Memory B cell (primary cell): ENCODE measurements around the gene BORCS8.
"Not testable (repeated sequence)": the region's sequence is repeated elsewhere in the genome, so short reads cannot be mapped to it uniquely, and the experiment has no call there.

Experiments
- ATAC-seq: fragments of 150-1000 bp; cut with Tn5 transposase; 2 replicates; pipeline ENCODE4 v1.10.0; 2021; ENCODE audit warnings: low read depth, mild to moderate bottlenecking, moderate library complexity
- DNase-seq, 2 donors: peaks; one replicate each; pipeline ENCODE4 v3.0.0; 2022; ENCODE audit warnings: low spot score in 2 of 2
- H3K27ac Mint-ChIP-seq: one replicate; pipeline ENCODE4 v1.8.0; 2022; ENCODE audit warnings: mild to moderate bottlenecking, moderate library complexity, mixed read lengths
- H3K27me3 Mint-ChIP-seq: one replicate; pipeline ENCODE4 v1.8.0; 2022; ENCODE audit warnings: mixed read lengths
- H3K36me3 Mint-ChIP-seq: one replicate; pipeline ENCODE4 v1.8.0; 2022; ENCODE audit warnings: mild to moderate bottlenecking, mixed read lengths
- H3K4me1 Mint-ChIP-seq: one replicate; pipeline ENCODE4 v1.8.0; 2022; ENCODE audit warnings: mixed read lengths
- H3K4me3 Mint-ChIP-seq: one replicate; pipeline ENCODE4 v1.8.0; 2022; ENCODE audit warnings: mild to moderate bottlenecking, moderate library complexity, mixed read lengths
- H3K9me3 Mint-ChIP-seq: one replicate; pipeline ENCODE4 v1.8.0; 2022; ENCODE audit warnings: mixed read lengths

Gene BORCS8

DNA sequence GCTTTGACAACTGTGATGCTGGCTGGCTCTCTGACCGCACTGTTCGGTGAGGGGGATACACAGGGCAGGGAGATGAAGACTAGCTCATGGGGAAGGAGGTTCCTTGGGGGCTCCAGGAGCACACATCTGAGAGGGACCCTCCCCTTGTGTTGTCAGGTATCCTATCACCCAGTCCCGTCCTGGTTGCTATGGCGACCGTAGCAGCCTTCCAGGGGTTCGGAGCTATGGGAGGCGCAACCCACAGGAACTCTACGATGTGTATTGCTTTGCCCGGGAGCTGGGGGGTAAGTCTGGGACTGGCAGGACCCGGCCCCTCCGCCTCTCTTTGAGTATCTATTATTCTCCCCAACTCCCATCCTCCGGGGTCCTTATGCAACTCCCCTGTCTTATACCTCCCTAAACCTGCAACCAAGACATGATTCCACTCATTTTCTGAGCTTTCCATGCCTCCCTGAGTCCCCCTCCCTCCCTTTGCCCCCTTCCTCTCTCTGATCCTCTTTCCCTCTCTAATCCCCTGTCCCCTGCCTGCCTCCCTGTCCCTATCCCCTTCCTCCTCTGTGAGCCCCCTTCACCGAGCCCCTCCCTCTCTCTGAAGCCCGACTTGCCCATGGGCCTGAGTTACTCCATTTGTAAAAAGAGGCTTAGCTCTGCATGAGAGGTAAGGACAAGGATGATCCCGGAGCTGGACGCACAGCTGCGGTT, 32.3 kb upstream of the BORCS8 start:
- peaks cover 3% of the 10 kb centered on the region for H3K4me1 Mint-ChIP-seq
- H3K36me3 Mint-ChIP-seq, result no peaks in the 10 kb centered on the region
- H3K9me3 Mint-ChIP-seq, result no peaks in the 10 kb centered on the region
- peak overlapping the region; percentile 58 for H3K4me3 Mint-ChIP-seq
- H3K27me3 Mint-ChIP-seq, result peaks cover 19% of the 10 kb centered on the region
- no peak for ATAC-seq
- no peak for DNase-seq
- no peak overlapping the region for H3K27ac Mint-ChIP-seq

DNA sequence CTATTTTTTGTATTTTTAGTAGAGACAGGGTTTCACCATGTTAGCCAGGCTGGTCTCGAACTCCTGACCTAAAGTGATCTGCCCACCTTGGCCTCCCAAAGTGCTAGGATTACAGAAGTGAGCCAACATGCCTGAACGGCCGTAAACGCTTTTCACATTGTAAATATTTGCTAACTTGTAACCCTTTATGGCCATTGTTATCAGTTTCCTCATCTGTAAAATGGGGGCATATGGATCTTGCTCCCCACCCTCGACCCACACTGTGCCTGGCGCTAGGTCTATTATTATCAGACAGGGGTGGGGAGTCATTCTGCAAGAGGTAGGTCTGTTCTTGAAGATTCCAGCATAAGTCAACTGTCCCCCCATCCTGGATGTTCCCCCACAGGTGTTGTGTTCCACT, 31.7 kb upstream of the BORCS8 start:
- peaks cover 3% of the 10 kb centered on the region for H3K4me1 Mint-ChIP-seq
- no peak for DNase-seq

DNA sequence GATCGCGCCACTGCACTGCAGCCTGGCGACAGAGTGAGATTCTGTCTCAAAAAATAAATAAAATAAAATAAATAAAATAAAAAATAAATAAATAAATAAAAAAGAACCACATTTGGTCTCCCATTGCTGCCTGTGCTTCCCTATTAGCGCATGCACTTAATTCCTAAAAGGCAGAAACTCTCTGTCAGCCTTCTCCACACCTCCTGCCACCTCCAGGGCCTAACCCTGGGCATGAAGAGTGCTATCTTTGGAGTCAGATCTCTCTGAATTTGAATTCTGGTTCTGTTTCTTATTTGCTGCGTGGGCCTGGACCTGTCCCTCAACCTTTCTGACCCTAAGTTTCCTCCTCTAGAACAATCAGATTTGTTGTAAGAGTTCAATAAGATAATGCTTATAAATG, 31.1 kb upstream of the BORCS8 start:
- DNase-seq (no peak), ATAC-seq (no peak)
- Mint-ChIP-seq H3K27me3 (peaks cover 12% of the 10 kb centered on the region), H3K36me3 (no peaks in the 10 kb centered on the region), H3K27ac (no peak overlapping the region), H3K4me3 (no peak overlapping the region), H3K4me1 (peaks cover 3% of the 10 kb centered on the region), H3K9me3 (no peaks in the 10 kb centered on the region)

More for the DNA sequence above, 31.7 kb upstream of the BORCS8 start:
- H3K9me3 Mint-ChIP-seq, result no peaks in the 10 kb centered on the region
- no peak overlapping the region for H3K27ac Mint-ChIP-seq
- no peak overlapping the region for H3K4me3 Mint-ChIP-seq
- H3K27me3 Mint-ChIP-seq, result peaks cover 16% of the 10 kb centered on the region
- no peaks in the 10 kb centered on the region for H3K36me3 Mint-ChIP-seq
- no peak for ATAC-seq

DNA sequence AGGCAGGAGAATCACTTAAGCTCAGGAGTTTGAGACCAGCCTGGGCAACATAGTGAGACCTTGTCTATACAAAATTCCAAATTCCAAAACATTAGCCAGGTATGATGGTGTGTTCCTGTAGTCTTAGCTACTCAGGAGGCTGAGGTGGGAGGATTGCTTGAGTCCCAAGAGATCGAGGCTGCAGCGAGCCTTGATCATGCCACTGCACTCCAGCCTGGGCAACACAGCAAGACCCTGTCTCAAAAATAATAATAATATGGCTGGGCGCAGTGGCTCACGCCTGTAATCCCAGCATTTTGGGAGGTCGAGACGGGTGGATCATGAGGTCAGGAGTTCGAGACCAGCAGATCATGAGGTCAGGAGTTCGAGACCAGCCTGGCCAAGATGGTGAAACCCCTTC, 29.0 kb upstream of the BORCS8 start:
- DNase-seq, H3K4me3 Mint-ChIP-seq, H3K27ac Mint-ChIP-seq, H3K9me3 Mint-ChIP-seq, ATAC-seq, H3K36me3 Mint-ChIP-seq, H3K4me1 Mint-ChIP-seq: not testable (repeated sequence)
- H3K27me3 Mint-ChIP-seq, result peaks cover 15% of the 10 kb centered on the region

DNA sequence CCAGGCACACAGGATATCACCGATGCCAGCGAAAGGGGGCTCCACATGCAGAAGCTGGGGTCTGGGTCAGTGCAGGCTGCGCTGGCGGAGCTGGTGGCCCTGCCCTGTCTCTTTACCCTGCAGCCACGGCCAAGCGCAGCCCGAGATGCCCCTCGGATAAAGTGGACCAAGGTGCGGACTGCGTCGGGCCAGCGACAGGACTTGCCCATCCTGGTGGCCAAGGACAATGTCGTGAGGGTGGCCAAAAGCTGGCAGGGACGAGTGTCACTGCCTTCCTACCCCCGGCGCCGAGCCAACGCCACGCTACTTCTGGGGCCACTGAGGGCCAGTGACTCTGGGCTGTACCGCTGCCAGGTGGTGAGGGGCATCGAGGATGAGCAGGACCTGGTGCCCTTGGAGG, 27.0 kb upstream of the BORCS8 start:
- ATAC-seq, result no peak
- Mint-ChIP-seq H3K4me3 (no peak overlapping the region), H3K36me3 (no peaks in the 10 kb centered on the region), H3K9me3 (no peaks in the 10 kb centered on the region), H3K27me3 (peaks cover 21% of the 10 kb centered on the region), H3K27ac (no peak overlapping the region), H3K4me1 (peaks cover 6% of the 10 kb centered on the region)
- DNase-seq, result no peak

DNA sequence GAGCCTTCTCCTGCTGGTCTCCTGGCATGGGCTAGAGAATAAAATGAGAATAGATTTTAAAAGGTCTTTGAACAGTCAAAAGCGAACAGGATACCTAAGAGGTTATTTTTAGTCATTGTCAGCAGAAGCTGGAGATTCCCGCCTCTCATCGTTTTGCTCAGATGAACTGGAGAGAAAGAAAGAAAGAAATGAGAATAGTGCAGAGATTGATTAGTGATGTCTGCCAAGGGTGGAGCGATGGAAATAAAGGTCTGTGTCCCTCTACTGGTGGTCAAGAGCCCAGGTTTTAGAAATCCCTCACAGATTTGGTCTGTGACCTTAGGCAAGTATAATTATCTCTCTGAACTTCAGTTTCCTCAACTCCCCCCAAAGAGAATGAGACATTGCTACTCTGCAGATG, 25.1 kb upstream of the BORCS8 start:
- Mint-ChIP-seq H3K4me3 (no peak overlapping the region), H3K27ac (no peak overlapping the region), H3K4me1 (peaks cover 12% of the 10 kb centered on the region), H3K9me3 (no peaks in the 10 kb centered on the region), H3K36me3 (no peaks in the 10 kb centered on the region), H3K27me3 (peaks cover 33% of the 10 kb centered on the region)
- DNase-seq, result no peak
- ATAC-seq, result peak; percentile 50

DNA sequence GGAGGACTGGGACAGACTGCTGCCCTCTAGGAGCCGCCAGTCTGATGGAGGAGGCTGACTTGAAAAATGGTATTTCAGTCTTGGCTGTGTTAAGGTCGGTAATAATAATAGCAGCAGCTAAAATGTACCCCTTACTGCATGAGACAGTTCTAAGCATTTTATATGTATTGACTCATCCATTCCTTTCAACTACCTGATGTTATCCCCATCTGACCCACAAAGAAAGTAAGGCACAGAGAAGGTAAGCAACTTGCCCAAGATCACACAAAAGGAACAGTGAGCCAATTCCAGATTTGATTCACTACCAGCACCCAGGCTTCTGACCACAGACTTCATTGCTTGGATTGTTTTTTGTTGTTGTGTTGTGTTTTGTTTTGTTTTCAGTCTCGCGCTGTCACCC, 23.8 kb upstream of the BORCS8 start:
- Mint-ChIP-seq H3K36me3 (no peaks in the 10 kb centered on the region), H3K4me1 (peaks cover 12% of the 10 kb centered on the region), H3K9me3 (no peaks in the 10 kb centered on the region), H3K4me3 (no peak overlapping the region), H3K27ac (no peak overlapping the region), H3K27me3 (peaks cover 40% of the 10 kb centered on the region)
- no peak for ATAC-seq
- no peak for DNase-seq

DNA sequence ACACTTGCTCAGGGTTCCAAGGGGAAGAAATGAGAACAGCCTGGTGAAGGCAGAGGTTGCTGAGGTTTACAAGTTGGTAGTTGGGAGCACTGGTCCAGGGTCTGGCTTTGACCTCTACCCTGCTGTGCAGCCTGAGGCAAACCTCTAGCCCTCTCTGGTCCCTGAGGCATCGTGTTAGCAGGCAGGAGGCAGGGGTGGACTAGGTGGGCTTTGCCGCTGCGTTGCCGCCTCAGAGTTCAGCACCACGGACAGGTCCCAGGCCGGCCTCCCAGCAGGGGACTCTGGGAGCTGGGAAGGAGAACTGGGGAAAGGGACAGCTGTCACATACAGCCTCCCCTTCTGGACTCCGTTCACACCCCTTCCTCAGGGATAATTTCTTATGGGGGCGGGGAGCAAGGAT, 22.9 kb upstream of the BORCS8 start:
- no peak for ATAC-seq
- Mint-ChIP-seq H3K4me1 (peaks cover 14% of the 10 kb centered on the region), H3K27me3 (peaks cover 43% of the 10 kb centered on the region), H3K9me3 (no peaks in the 10 kb centered on the region), H3K36me3 (no peaks in the 10 kb centered on the region), H3K27ac (no peak overlapping the region), H3K4me3 (no peak overlapping the region)
- no peak for DNase-seq

DNA sequence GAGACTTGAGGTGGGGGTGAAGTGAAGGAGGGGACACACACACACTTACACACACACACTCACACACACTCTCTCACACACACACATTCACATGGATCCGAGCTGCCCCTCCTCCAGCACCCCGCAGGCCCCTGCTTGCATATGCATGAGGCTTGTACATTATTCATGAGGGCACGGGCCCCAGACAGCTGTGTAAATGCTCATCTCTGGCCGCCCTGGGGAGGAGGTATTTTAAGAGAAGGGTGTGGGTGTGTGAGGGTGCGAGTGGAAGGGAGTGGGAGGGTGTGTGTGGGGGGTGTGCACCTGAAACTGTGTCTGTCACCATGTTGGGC, 22.2 kb upstream of the BORCS8 start:
- H3K9me3 Mint-ChIP-seq, result no peaks in the 10 kb centered on the region
- ATAC-seq, result peak; percentile 43
- H3K27ac Mint-ChIP-seq, result no peak overlapping the region

DNA sequence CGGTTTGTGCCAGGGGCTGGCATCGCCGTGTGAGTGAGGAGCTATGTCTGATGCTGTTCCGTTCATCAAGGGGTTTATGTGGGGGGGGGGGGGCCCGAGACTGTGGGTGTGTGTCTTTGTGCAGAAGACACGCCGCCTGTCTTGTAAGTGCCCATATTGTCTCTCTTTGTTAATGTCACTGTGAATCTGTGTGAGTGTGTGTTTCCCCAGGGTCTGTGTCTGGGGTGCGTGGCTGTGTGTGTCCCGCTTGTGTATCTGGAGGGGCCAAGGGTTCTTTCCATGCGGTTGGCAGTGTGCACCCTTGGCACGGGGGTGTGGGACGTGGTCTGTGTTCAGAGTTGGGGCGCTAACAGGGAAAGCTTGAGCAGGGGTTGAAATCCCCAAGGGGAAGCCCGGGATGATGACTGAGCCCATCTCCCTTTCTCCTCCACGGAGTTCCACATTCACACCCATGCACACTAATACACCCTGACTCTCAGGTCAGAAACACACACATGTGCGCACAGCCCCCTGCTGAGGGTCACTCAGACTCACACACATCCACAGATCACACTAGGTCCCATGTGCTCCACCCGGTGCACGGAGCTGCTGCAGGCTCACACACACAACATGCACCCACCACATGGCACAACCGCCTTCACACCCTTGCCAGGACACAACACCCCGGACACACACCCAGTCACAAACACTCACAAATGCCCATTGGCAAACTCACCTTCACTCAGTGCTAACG, 21.6 kb upstream of the BORCS8 start:
- ATAC-seq (no peak), DNase-seq (no peak)
- Mint-ChIP-seq H3K9me3 (no peaks in the 10 kb centered on the region), H3K27ac (no peak overlapping the region), H3K4me1 (peaks cover 14% of the 10 kb centered on the region), H3K27me3 (peaks cover 41% of the 10 kb centered on the region), H3K36me3 (no peaks in the 10 kb centered on the region), H3K4me3 (no peak overlapping the region)

More for the DNA sequence above, 22.2 kb upstream of the BORCS8 start:
- Mint-ChIP-seq H3K27me3 (peaks cover 43% of the 10 kb centered on the region), H3K4me1 (peaks cover 14% of the 10 kb centered on the region), H3K4me3 (no peak overlapping the region), H3K36me3 (no peaks in the 10 kb centered on the region)
- DNase-seq, result no peak

DNA sequence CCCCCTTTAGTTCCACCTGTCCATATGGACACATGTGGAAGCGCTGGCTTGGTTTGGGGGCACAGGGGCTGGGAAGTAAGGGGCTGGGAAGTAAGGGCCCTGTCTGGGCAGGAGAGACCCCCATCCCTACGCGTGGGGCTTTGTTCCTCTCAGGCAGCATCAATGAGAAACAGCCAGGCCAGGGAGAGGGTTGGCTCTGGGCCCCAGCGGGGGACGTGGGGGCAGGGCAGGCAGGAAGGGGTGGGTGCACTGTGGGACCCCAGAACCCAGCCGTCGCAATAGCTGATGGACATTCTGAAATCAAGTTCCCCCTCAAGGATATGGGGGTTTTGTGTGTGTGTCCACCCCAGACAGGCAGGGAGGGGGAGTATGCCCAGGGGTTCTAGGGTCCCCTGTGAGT, 21.0 kb upstream of the BORCS8 start:
- Mint-ChIP-seq H3K36me3 (no peaks in the 10 kb centered on the region), H3K9me3 (no peaks in the 10 kb centered on the region), H3K27ac (no peak overlapping the region), H3K27me3 (peaks cover 41% of the 10 kb centered on the region), H3K4me3 (no peak overlapping the region), H3K4me1 (peaks cover 14% of the 10 kb centered on the region)
- no peak for DNase-seq
- ATAC-seq, result no peak

DNA sequence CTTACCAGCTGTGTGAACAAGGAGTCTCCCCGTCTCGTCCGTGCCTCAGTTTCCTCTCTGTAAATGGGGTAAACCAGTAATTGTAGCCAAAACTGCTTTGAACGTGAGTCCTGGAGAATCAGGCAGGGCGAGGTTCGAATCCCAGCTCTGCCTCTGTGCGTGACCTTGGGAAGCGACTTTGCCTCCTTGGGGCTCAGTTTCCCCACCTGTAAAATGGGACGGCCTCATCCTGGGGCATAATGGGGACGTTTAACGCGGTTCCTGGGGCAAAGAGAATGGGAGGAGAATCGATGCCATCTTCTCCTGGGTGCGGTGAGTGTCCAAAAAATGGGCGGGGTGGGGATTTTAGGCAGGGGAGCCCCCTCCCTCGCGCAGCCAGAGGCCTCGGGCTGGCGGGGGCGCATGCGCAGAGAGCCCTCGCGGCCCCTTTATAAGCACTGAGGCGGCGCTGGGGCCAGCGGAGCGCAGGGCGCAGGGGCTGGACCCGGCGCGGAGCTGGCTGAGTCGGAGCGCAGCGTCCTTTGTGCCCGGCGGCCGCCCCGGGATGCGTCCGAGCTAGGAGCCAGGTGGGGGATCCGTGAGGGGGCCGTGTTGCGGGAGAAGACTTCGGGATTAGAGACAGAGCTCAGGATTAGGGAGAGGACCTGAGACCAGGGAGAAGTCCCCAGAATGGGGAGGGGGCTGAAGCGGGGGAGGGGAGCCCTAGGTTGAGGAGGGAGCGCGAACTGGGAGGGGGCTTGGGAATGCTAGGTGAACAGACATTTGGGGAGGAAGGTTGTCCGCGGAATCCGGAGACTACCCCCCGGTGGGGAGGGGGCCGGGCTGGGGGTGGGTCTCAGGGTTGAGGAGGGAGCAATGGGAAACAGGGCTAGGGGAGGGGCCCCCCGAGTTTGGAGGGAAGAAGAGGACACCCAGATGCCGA, 19.8 kb upstream of the BORCS8 start, which contains the start of gene NCAN:
NCAN (plus strand) TSS at position 460 of the 922 bp plus-strand sequence. CDS start 4,996 bp downstream, outside the sequence.
- peaks cover 48% of the 10 kb centered on the region for H3K27me3 Mint-ChIP-seq
- H3K36me3 Mint-ChIP-seq, result no peaks in the 10 kb centered on the region
- H3K4me3 Mint-ChIP-seq, result no peak within 1 kb of the TSS
- ATAC-seq (no peak), DNase-seq (no peak)
- peaks cover 26% of the 10 kb centered on the region for H3K4me1 Mint-ChIP-seq
- peaks cover 4% of the 10 kb centered on the region for H3K9me3 Mint-ChIP-seq
- no peak within 1 kb of the TSS for H3K27ac Mint-ChIP-seq

DNA sequence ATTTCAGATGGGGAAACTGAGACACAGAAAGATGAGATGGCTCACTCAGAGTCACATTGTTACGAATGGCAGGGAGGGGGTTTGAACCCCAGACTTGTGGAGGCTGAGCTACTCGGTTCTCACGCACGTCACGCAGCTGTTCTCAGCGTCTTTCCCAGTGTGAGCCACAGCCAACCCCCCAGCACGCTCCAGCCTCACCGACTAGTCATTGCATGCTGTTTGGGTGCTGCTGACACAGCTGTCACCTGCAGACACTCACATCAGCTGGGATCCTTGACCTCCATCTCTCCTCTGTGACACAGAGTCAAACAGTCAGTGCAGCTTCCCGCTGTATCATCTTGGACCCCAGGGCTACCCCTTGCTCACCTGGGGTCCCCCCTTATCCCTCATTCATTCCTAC, 17.4 kb upstream of the BORCS8 start:
- Mint-ChIP-seq H3K4me1 (peaks cover 24% of the 10 kb centered on the region), H3K4me3 (no peak overlapping the region), H3K27me3 (peaks cover 37% of the 10 kb centered on the region), H3K36me3 (no peaks in the 10 kb centered on the region), H3K9me3 (peaks cover 4% of the 10 kb centered on the region), H3K27ac (no peak overlapping the region)
- no peak for ATAC-seq
- no peak for DNase-seq
